Ovary (tissue), 9 donors: Measurements from ENCODE around the gene RNF166. TPM values are rescaled to one million over a fixed set of nuclear protein-coding genes. Genes with fewer than 3 reads are reported as not detected.

Experiments
- DNase-seq, 5 donors: peaks; one replicate each; pipeline ENCODE4 v3.0.0-alpha.2; 2019 to 2020
- H3K27ac ChIP-seq, 2 donors: fragments of 200-600 bp; one replicate each; pipeline versions ENCODE4 v1.5.1 to v1.8.0; 2019 to 2022
- H3K27me3 ChIP-seq: fragments of 200-600 bp; one replicate; pipeline ENCODE4 v1.8.0; 2022
- H3K36me3 ChIP-seq: fragments of 200-600 bp; sonication (generic); one replicate; pipeline ENCODE4 v1.5.1; 2019
- H3K4me1 ChIP-seq: one replicate; pipeline ENCODE4 v1.8.1; 2013; ENCODE audit warnings: mild to moderate bottlenecking, moderate library complexity; ENCODE audit not compliant: insufficient read depth
- H3K4me3 ChIP-seq: fragments of 200-600 bp; sonication (generic); one replicate; pipeline ENCODE4 v1.5.1; 2017
- H3K9me3 ChIP-seq, 2 donors: fragments of 200-600 bp in 1 of 2; sonication (generic) in 1 of 2; one replicate each; pipeline versions ENCODE4 v1.5.1 to v1.8.1; 2013 to 2019; ENCODE audit warnings: mild to moderate bottlenecking in 1 of 2, moderate library complexity in 1 of 2
- CTCF ChIP-seq, 3 donors: fragments of 450-650 bp in 2 of 3; fragments of 200-600 bp in 1 of 3; IDR thresholded peaks; one replicate each; pipeline versions ENCODE4 v1.5.1 to v1.8.0; 2016 to 2022; ENCODE audit warnings: antibody characterized with exemption in 3 of 3, mild to moderate bottlenecking in 1 of 3
- EP300 ChIP-seq: sonication (generic); formaldehyde crosslinking; IDR thresholded peaks from one replicate; pipeline ENCODE4 v1.6.1; 2017; ENCODE audit warnings: antibody characterized with exemption
- POLR2A ChIP-seq: fragments of 450-650 bp; IDR thresholded peaks from one replicate; pipeline ENCODE4 v1.6.1; 2017; ENCODE audit warnings: antibody characterized with exemption, mild to moderate bottlenecking, moderate library complexity
- WGBS, 3 donors: extraction: QIAGEN DNeasy Blood & Tissue Kit in 1 of 3; methylation state at CpG; one replicate each; pipeline versions ENCODE4 v1.1.5 to v1.1.7; 2013 to 2017; 5-methylcytosine and 5-hydroxymethylcytosine counted together
- intact Hi-C, 4 donors: fragments of 100-400 bp; cut with DNase I; formaldehyde crosslinking; loops; one replicate each; pipeline versions ENCODE4 v1.11.0 to v1.15.1; 2022 to 2023
- polyA plus RNA-seq, 2 donors: library from polyadenylated mRNA; stranded (reverse); fragments of 200-250 nt in 1 of 2; fragments of 350-450 nt in 1 of 2; fragmentation: Illumina TruSeq in 1 of 2; extraction: RNeasy Lipid Tissue Mini Kit (QIAGEN cat#74804) in 1 of 2; gene quantifications; one replicate each; pipeline ENCODE4 v1.2.3, GENCODE V29; 2013 to 2014
- total RNA-seq, 7 donors: library from RNA; depleted of rRNA in 2 of 7; stranded (reverse); fragments of >200 nt in 2 of 7; fragmentation: NEBNext Ultra II Directional in 3 of 7; extraction: Animal tissue kit (Norgen Biotek cat#: 25700) in 3 of 7; gene quantifications; one replicate each; pipeline versions ENCODE4 v1.1.0 to v1.2.4, GENCODE V29; 2016 to 2023
- donor health status: DM: no; HTN: no; CAD: no; lungs with moderate emphysema.
- donor health status: DM: no; HTN: no; CAD: no.
- donor health status: Bipolar disorder and iron deficiency.
- donor health status: DM: yes; HTN: yes; CAD: no.
- donor health status: DM: no; HTN: no; CAD: no.
- donor health status: DM: yes; HTN: yes; CAD: no.

The RNF166 gene
- total and polyA plus RNA-seq, 9 donors = 4.7 to 26.5 (median 20.9) TPM

- Histone ChIP-seq H3K4me3 (no peak overlapping the region), H3K36me3 (peaks cover 2% of the 10 kb centered on the region), H3K9me3 (no peaks in the 10 kb centered on the region), H3K27ac (no peak overlapping the region), H3K4me1 (no peaks in the 10 kb centered on the region), H3K27me3 (peaks cover 2% of the 10 kb centered on the region)
- no peak for DNase-seq
- 64 to 75% (median 68%) methylated on average over 9 to 15 of the region's 15 CpGs for WGBS, 3 donors
- intact Hi-C loops = no loop called here
- TF ChIP-seq CTCF (IDR thresholded peaks at IDR 0.05) (no peak), EP300 (no peak), POLR2A (no peak)
These were observed 11.0 kb downstream of the RNF166 start for GRCh38 chr16:88695218-88695617.

GRCh38 chr16:88694221-88695087 lies 11.8 kb downstream of the RNF166 start:
- TF ChIP-seq POLR2A = no peak
- no peak for TF ChIP-seq EP300
- TF ChIP-seq CTCF (IDR thresholded peaks at IDR 0.05) = no peak
- Histone ChIP-seq H3K4me1 (no peaks in the 10 kb centered on the region), H3K27ac (no peak overlapping the region), H3K27me3 (peaks cover 2% of the 10 kb centered on the region), H3K9me3 (no peaks in the 10 kb centered on the region), H3K4me3 (no peak overlapping the region), H3K36me3 (peaks cover 2% of the 10 kb centered on the region)
- WGBS, 3 donors = 80 to 83% (median 81%) methylated on average over 26 to 37 of the region's 37 CpGs
- intact Hi-C loops = no loop called here
- DNase-seq = no peak

DNA sequence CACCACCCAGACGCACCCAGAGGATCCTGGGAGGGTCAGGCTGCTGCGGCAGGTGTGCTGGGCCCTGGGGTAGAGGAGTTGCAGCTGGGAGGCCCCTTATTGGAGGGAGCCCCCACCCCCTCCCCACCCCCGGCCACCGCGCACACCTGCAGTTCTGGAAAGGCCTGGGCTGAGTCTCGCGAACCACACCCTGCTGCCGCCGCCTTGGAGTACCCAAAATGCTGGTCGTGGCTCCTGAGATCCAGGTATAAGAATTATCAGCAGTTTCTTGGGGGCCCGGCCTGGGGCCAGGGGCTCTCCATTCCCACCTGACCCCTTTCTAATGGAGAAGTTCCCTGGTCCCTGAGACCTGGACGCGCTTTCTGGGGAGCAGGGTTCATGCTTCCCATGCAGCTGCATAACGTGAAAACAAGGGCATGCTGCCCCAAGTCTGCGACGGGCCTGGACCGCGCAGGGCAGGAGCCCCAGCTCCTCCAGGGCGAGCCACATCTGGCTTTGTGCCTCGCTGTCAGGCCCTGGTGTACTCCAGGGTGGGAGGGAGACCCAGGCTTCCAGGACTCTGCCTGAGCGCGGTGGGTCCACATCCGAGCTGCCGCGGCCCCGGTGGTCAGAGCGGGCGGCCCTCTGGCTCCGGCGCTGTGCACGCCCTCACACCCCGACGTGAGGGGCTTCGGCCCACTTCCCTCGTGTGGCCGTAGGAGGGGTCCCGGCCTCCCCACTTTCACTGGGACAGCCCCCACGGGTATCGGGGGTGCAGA lies 12.6 kb downstream of the RNF166 start:
- intact Hi-C loops = no loop called here
- no peak overlapping the region for H3K4me3 ChIP-seq
- no peaks in the 10 kb centered on the region for H3K9me3 ChIP-seq
- no peak for TF ChIP-seq CTCF (IDR thresholded peaks at IDR 0.05)
- H3K27me3 ChIP-seq = peaks cover 2% of the 10 kb centered on the region
- no peak for DNase-seq
- H3K4me1 ChIP-seq = no peaks in the 10 kb centered on the region
- H3K27ac ChIP-seq = no peak overlapping the region
- peaks cover 2% of the 10 kb centered on the region for H3K36me3 ChIP-seq
- WGBS, 3 donors = 84 to 86% (median 84%) methylated on average over 31 to 39 of the region's 39 CpGs

DNA sequence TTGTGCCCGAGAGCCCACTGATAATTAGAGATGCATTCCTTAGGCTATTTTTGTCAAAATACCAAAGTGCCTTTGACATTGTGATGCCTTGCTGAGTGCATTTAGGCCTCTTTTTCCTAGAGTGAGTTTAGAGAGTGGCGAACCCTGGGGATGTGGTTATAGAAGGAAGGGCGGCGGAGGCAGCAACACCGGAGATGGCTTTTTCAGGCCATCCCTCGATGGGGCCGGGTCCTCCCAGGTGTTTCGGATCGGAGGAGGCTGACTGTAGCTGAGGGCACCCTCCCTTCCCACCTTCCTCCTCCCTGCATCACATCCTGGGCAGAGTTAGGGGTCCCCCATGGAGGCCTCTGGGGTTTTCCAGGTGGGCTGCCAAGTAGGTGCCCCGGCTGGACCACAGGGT lies 13.3 kb downstream of the RNF166 start:
- intact Hi-C loops = no loop called here
- WGBS, 3 donors = 64 to 82% (median 77%) methylated on average over 10 of the region's 10 CpGs

More for the DNA sequence above, 13.3 kb downstream of the RNF166 start:
- no peaks in the 10 kb centered on the region for H3K4me1 ChIP-seq
- H3K4me3 ChIP-seq = no peak overlapping the region
- no peaks in the 10 kb centered on the region for H3K36me3 ChIP-seq
- no peak overlapping the region for H3K27ac ChIP-seq
- peaks cover 2% of the 10 kb centered on the region for H3K27me3 ChIP-seq
- TF ChIP-seq EP300 (no peak), POLR2A (no peak), CTCF (IDR thresholded peaks at IDR 0.05) (no peak)
- H3K9me3 ChIP-seq = no peaks in the 10 kb centered on the region
- DNase-seq = no peak
